Heart right ventricle (tissue), 16 donors: ENCODE data around the gene ADA. TPM values are rescaled to one million over a fixed set of nuclear protein-coding genes. Genes with fewer than 3 reads are reported as not detected.

ENCODE experiments used
- ATAC-seq, 8 donors: fragments of 200-7000 bp; cut with Tn5 transposase; one replicate each; pipeline ENCODE4 v1.9.1; 2020; ENCODE audit warnings: mild to moderate bottlenecking in 8 of 8, moderate library complexity in 8 of 8, moderate number of reproducible peaks in 1 of 8
- DNase-seq, 2 donors: peaks; one replicate each; pipeline ENCODE4 v3.0.0-alpha.2; 2020
- H3K27ac ChIP-seq, 10 donors: fragments of 200-600 bp; sonication (generic) in 2 of 10; one replicate each; pipeline versions ENCODE4 v1.5.0 to v1.8.0; 2020 to 2022; ENCODE audit warnings: mild to moderate bottlenecking in 3 of 10
- H3K27me3 ChIP-seq, 7 donors: fragments of 200-600 bp; one replicate each; pipeline ENCODE4 v1.8.0; 2021 to 2022; ENCODE audit warnings: mild to moderate bottlenecking in 2 of 7
- H3K36me3 ChIP-seq, 9 donors: fragments of 200-600 bp; sonication (generic) in 1 of 9; one replicate each; pipeline versions ENCODE4 v1.5.0 to v1.8.0; 2020 to 2022; ENCODE audit warnings: mild to moderate bottlenecking in 2 of 9
- H3K4me1 ChIP-seq, 9 donors: fragments of 200-600 bp; sonication (generic) in 1 of 9; one replicate each; pipeline versions ENCODE4 v1.5.0 to v1.8.0; 2020 to 2022; ENCODE audit warnings: mild to moderate bottlenecking in 4 of 9
- H3K4me3 ChIP-seq, 10 donors: fragments of 200-600 bp; sonication (generic) in 2 of 10; one replicate each; pipeline versions ENCODE4 v1.5.0 to v1.8.0; 2020 to 2022; ENCODE audit warnings: mild to moderate bottlenecking in 7 of 10, moderate library complexity in 2 of 10
- H3K9me3 ChIP-seq, 11 donors: fragments of 200-600 bp in 10 of 11; sonication (generic) in 2 of 11; one replicate each; pipeline versions ENCODE4 v1.5.0 to v1.8.0; 2013 to 2022; ENCODE audit warnings: mild to moderate bottlenecking in 2 of 11, control low read depth in 1 of 11, moderate library complexity in 1 of 11
- WGBS, 2 donors: extraction: QIAGEN DNeasy Blood & Tissue Kit; methylation state at CpG; one replicate each; pipeline ENCODE4 v1.1.7; 2013; ENCODE audit warnings: inconsistent platforms in 1 of 2; 5-methylcytosine and 5-hydroxymethylcytosine counted together
- intact Hi-C, 10 donors: fragments of 100-400 bp; cut with DNase I; formaldehyde crosslinking; loops; one replicate each; pipeline versions ENCODE4 v1.11.1 to v1.14.2; 2022
- polyA plus RNA-seq, 2 donors: library from polyadenylated mRNA; stranded (reverse); fragments of 200-250 nt; gene quantifications; one replicate each; pipeline ENCODE4 v1.2.3, GENCODE V29; 2013
- total RNA-seq, 10 donors: library from RNA; stranded (reverse); fragmentation: NEBNext Ultra II Directional in 3 of 10; extraction: Animal tissue kit (Norgen Biotek cat#: 25700) in 3 of 10; gene quantifications; one replicate each; pipeline versions ENCODE4 v1.2.1 to v1.2.4, GENCODE V29; 2021 to 2023
- TF ChIP-seq, protein P1 (sequence below), 9 donors: fragments of 200-600 bp; sonication (generic) in 2 of 9; IDR thresholded peaks; one replicate each; pipeline versions ENCODE4 v1.5.0 to v1.8.0; 2021 to 2022; ENCODE audit warnings: antibody characterized with exemption in 9 of 9, mild to moderate bottlenecking in 5 of 9, moderate library complexity in 1 of 9
- donor health status: Arrhythmogenic right ventricular cardiomyopathy.
- donor health status: ischemic (EF 13 %, LVEDD 7.1; RV severe dilation, severe dysfunction).
- donor health status: healthy with polysubstance abuse.
- donor health status: DM: no; HTN: yes; CAD: no.
- donor health status: DM: no; HTN: no; CAD: no.
- donor health status: ischemic (EF 25% LVEDD 6.9; RV normal size, moderate dysfunction).
- donor health status: ischemic (EF 25% LVEDD 5.7; RV mildly dilated, moderate dysfunction).
- donor health status: healthy.
- donor health status: DM: yes; HTN: yes; CAD: no.
- donor health status: Ischemic cardiomyopathy.
- donor health status: ischemic (EF 35%, LVEDD 5.7; RV mildly dilated, moderate dysfunction).
- donor health status: nonischemic (EF 11% LVEDD 7.7; RV severe dilation, severe dysfunction).
- donor health status: DM: yes; HTN: yes; CAD: no.
- donor health status: PGD.
- donor health status: ischemic (EF 29% LVEDD 5.4; RV normal size, mild dysfunction).
- donor health status: nonischemic (EF 23%, LVEDD 6.1; RV moderate dilation, normal function).

Gene ADA
- total and polyA plus RNA-seq, 12 donors: 1.6 to 18.3 (median 5.1) TPM

DNA sequence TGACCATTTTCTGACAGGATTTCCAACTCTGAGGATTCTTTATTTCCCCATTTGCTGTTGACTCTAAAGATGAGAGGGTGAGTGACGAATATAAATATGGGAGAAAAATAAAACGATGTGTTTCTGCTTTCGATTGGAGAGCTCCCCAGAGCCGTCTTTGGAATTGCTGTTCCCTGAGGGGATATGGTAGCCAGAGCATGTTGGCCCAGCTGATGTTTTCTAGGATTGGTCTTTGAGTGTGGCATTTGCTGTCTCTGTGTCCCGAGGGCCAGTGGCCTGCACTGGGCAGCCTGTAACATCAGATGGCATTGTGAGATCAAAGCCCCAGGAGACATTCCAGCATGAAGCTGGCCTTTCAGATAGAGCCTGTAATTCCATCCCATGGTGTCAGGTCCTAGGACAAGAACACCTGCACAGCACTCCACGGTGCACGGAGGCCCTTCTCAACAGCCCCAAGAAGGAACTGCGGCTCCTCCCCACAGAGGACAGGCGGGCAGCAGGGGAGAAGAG, 42.4 kb downstream of the ADA start:
- intact Hi-C loops: loop anchor here in 4 of 10 donors (2.0 to 10.0 kb wide), 5 partner anchors 26 to 394 kb away; partner anchors contain the start of genes OSER1 (in 1 of the 4) and PKIG (in 1 of the 4)
- ATAC-seq (peak in 7 of 8 donors; percentile 10 to 50 (median 21)), DNase-seq (no peak)
- Histone ChIP-seq H3K4me1 (peaks cover 16 to 77% (median 57%) of the 10 kb centered on the region in 9 donors), H3K27me3 (no peaks in the 10 kb centered on the region), H3K36me3 (peaks cover 0 to 32% (median 5%) of the 10 kb centered on the region in 9 donors), H3K9me3 (peaks cover 0 to 3% (median 0%) of the 10 kb centered on the region in 11 donors), H3K27ac (peak overlapping the region; percentile 83 to 92 (median 87)), H3K4me3 (peak overlapping the region in 5 of 10 donors; percentile 32 to 47 (median 35))
- TF ChIP-seq, protein P1, sequence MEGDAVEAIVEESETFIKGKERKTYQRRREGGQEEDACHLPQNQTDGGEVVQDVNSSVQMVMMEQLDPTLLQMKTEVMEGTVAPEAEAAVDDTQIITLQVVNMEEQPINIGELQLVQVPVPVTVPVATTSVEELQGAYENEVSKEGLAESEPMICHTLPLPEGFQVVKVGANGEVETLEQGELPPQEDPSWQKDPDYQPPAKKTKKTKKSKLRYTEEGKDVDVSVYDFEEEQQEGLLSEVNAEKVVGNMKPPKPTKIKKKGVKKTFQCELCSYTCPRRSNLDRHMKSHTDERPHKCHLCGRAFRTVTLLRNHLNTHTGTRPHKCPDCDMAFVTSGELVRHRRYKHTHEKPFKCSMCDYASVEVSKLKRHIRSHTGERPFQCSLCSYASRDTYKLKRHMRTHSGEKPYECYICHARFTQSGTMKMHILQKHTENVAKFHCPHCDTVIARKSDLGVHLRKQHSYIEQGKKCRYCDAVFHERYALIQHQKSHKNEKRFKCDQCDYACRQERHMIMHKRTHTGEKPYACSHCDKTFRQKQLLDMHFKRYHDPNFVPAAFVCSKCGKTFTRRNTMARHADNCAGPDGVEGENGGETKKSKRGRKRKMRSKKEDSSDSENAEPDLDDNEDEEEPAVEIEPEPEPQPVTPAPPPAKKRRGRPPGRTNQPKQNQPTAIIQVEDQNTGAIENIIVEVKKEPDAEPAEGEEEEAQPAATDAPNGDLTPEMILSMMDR (IDR thresholded peaks at IDR 0.05): no peak
- WGBS, 2 donors: 32 to 37% methylated on average over 9 of the region's 9 CpGs

DNA sequence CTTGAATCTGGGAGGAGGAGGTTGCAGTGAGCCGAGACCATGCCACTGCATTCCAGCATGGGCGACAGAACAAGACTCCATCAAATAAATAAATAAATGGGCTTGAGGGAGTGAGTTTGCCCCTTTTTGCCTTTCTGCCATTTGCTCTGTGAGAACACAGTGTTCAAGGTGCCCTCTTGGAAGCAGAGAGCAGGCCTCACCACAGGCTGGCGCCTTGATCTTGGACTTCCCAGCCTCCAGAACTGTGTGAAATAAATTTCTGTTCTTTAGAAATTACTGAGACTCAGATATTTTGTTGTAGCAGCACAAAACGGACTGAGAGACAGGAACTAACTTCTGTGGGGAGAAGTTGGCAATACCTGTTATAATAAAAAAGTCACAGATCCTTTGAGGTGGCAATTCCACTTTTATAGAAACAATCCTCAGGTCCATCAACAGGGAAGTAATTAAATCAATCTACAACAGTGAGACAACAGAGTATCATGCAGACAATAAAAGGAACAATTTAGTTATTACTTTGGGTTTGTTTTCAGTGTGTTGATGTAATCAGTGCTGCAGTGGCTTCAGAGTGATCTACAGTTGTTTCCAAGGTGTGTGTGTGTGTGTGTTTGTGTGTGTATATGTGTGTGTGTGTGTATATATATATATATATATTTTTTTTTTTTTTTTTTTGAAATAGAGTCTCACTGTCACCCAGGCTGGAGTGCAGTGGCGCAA, 44.6 kb downstream of the ADA start:
- intact Hi-C loops: loop anchor here in 3 of 10 donors (5.0 to 10.0 kb wide), 3 partner anchors 70 to 392 kb away; partner anchors contain the start of gene OSER1 (in 1 of the 3)

DNA sequence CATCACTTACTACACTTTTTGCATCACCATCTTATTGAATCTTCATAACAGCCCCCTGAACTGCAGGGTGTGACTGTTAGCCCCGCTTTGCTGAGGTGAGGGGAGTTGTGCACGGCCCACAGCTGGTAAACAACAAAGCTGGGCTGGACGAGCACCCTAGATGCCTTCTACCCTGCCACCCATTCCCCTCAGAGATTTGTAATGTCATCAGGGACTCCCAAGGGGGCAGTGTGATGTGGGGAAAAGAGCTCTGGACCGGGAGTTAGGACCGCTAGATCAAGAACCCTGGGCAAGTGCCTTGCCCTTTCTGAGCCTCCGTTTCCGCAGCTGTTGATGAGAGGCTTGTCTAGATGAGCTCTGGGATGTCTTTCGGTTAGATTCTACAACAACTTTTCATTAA, 48.2 kb downstream of the ADA start:
- Histone ChIP-seq H3K27ac (peak overlapping the region in 7 of 10 donors; percentile 14 to 98 (median 91)), H3K4me1 (peaks cover 31 to 81% (median 70%) of the 10 kb centered on the region in 9 donors)
- intact Hi-C loops: loop anchor here in 3 of 10 donors (2.0 to 10.0 kb wide), 4 partner anchors 71 to 389 kb away; partner anchors contain the start of genes FITM2 (in 1 of the 3), OSER1 (in 1 of the 3) and TTPAL (in 1 of the 3)

More for the DNA sequence above, 44.6 kb downstream of the ADA start:
- Histone ChIP-seq H3K4me1 (peaks cover 16 to 79% (median 66%) of the 10 kb centered on the region in 9 donors), H3K9me3 (peaks cover 0 to 3% (median 0%) of the 10 kb centered on the region in 11 donors), H3K27me3 (no peaks in the 10 kb centered on the region), H3K27ac (peak overlapping the region in 2 of 10 donors; percentile 43 to 47), H3K4me3 (no peak overlapping the region), H3K36me3 (peaks cover 0 to 24% (median 5%) of the 10 kb centered on the region in 9 donors)
- DNase-seq: no peak
- TF ChIP-seq, protein P1 (IDR thresholded peaks at IDR 0.05): no peak
- 92 to 98% methylated on average over 5 of the region's 5 CpGs for WGBS, 2 donors
- no peak for ATAC-seq

More for the DNA sequence above, 48.2 kb downstream of the ADA start:
- no peak overlapping the region for H3K4me3 ChIP-seq
- TF ChIP-seq, protein P1 (IDR thresholded peaks at IDR 0.05): no peak
- ATAC-seq (no peak), DNase-seq (no peak)
- H3K27me3 ChIP-seq: no peaks in the 10 kb centered on the region
- H3K36me3 ChIP-seq: peaks cover 0 to 24% (median 5%) of the 10 kb centered on the region in 9 donors
- H3K9me3 ChIP-seq: peaks cover 0 to 3% (median 0%) of the 10 kb centered on the region in 11 donors
- WGBS, 2 donors: 94 to 96% methylated on average over 8 of the region's 8 CpGs
